Glutamatergic neuron (in vitro differentiated cells): ENCODE data around the gene SH2D3C. TPM values are rescaled to one million over a fixed set of nuclear protein-coding genes. Genes with fewer than 3 reads are reported as not detected.

Experiments
- DNase-seq: peaks from one replicate; pipeline ENCODE4 v3.0.0; 2022
- H3K27ac Mint-ChIP-seq: one replicate; pipeline ENCODE4 v1.8.0; 2020; ENCODE audit warnings: mild to moderate bottlenecking, mixed read lengths, inconsistent platforms; ENCODE audit not compliant: unreplicated experiment
- H3K27me3 Mint-ChIP-seq: one replicate; pipeline ENCODE4 v1.8.0; 2020; ENCODE audit warnings: mild to moderate bottlenecking, moderate library complexity, mixed read lengths, inconsistent platforms; ENCODE audit not compliant: unreplicated experiment
- H3K36me3 Mint-ChIP-seq: one replicate; pipeline ENCODE4 v1.8.0; 2020; ENCODE audit warnings: mild to moderate bottlenecking, mixed read lengths, inconsistent platforms; ENCODE audit not compliant: unreplicated experiment
- H3K4me1 Mint-ChIP-seq: one replicate; pipeline ENCODE4 v1.8.0; 2020; ENCODE audit warnings: mild to moderate bottlenecking, low read depth, mixed read lengths, inconsistent platforms; ENCODE audit not compliant: unreplicated experiment
- H3K4me3 Mint-ChIP-seq: one replicate; pipeline ENCODE4 v1.8.0; 2020; ENCODE audit warnings: mild to moderate bottlenecking, mixed read lengths, inconsistent platforms; ENCODE audit not compliant: unreplicated experiment
- H3K9me3 Mint-ChIP-seq: one replicate; pipeline ENCODE4 v1.8.0; 2020; ENCODE audit warnings: mild to moderate bottlenecking, moderate library complexity, mixed read lengths, inconsistent platforms; ENCODE audit not compliant: unreplicated experiment
- total RNA-seq: library from RNA; stranded (reverse); fragmentation: NEBNext Ultra II Directional; extraction: Animal tissue kit (Norgen Biotek cat#: 25700); gene quantifications from one replicate; pipeline ENCODE4 v1.2.1, GENCODE V29; 2021; ENCODE audit not compliant: unreplicated experiment
- TF ChIP-seq, protein P1 (sequence below): fragments of 200-600 bp; sonication (generic); IDR thresholded peaks from one replicate; pipeline ENCODE4 v1.5.0; 2021; ENCODE audit not compliant: partially characterized antibody, unreplicated experiment

Gene SH2D3C
- total RNA-seq, 1 donor from 2014 or later: 71.7 TPM

DNA sequence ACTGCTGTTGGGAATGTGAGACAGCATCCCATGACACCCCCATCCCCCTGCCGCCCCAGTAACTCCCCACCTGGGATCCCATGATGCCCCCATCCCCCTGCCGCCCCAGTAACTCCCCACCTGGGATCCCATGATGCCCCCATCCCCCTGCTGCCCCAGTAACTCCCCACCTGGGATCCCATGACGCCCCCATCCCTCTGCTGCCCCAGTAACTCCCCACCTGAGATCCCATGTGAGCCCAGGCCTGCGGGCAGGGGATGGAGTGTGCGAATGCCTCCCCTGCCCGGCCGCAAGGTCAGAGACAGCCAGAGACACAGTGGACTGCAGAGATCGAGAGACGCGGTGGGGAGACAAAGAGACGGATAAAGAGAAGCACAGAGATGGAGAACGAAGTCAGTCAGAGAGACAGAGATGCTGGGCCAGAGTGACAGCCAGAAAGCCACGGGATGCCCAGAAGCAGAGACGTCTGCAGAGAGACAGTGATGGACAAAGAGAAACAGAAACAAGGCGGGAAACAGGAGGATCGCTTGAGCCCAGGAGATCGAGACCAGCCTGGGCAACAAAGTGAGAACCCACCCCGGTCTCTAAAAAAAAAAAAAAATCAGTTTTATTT is 992 bp downstream of the SH2D3C start:
- Mint-ChIP-seq H3K36me3 (no peaks in the 10 kb centered on the region), H3K4me1 (peaks cover 8% of the 10 kb centered on the region), H3K4me3 (peak overlapping the region; percentile 55), H3K27ac (peak overlapping the region; percentile 69), H3K9me3 (peaks cover 7% of the 10 kb centered on the region), H3K27me3 (no peaks in the 10 kb centered on the region)
- TF ChIP-seq, protein P1, sequence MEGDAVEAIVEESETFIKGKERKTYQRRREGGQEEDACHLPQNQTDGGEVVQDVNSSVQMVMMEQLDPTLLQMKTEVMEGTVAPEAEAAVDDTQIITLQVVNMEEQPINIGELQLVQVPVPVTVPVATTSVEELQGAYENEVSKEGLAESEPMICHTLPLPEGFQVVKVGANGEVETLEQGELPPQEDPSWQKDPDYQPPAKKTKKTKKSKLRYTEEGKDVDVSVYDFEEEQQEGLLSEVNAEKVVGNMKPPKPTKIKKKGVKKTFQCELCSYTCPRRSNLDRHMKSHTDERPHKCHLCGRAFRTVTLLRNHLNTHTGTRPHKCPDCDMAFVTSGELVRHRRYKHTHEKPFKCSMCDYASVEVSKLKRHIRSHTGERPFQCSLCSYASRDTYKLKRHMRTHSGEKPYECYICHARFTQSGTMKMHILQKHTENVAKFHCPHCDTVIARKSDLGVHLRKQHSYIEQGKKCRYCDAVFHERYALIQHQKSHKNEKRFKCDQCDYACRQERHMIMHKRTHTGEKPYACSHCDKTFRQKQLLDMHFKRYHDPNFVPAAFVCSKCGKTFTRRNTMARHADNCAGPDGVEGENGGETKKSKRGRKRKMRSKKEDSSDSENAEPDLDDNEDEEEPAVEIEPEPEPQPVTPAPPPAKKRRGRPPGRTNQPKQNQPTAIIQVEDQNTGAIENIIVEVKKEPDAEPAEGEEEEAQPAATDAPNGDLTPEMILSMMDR: no peak
- DNase-seq: no peak

DNA sequence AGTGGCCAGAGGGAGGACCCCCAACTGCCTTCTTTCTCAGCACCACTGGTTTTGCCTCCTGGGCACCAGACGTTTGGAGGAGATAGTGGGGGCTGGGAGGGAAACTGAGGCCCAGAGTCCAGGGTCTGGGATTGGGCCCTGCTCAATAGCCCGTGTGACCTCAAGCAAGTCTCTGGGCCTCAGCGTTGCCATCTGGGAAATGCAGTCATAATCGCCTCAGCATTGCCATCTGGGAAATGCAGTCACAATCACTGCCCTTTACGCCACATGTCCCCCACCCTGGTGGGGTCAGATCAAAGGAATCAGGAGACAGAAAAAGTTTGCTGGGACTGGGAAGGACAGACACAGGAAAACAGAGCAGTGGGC is 1.6 kb downstream of the SH2D3C start:
- no peak for DNase-seq
- Mint-ChIP-seq H3K27me3 (no peaks in the 10 kb centered on the region), H3K27ac (no peak overlapping the region), H3K36me3 (no peaks in the 10 kb centered on the region), H3K9me3 (peaks cover 7% of the 10 kb centered on the region), H3K4me1 (peaks cover 8% of the 10 kb centered on the region), H3K4me3 (peak overlapping the region; percentile 15)
- TF ChIP-seq, protein P1: no peak

DNA sequence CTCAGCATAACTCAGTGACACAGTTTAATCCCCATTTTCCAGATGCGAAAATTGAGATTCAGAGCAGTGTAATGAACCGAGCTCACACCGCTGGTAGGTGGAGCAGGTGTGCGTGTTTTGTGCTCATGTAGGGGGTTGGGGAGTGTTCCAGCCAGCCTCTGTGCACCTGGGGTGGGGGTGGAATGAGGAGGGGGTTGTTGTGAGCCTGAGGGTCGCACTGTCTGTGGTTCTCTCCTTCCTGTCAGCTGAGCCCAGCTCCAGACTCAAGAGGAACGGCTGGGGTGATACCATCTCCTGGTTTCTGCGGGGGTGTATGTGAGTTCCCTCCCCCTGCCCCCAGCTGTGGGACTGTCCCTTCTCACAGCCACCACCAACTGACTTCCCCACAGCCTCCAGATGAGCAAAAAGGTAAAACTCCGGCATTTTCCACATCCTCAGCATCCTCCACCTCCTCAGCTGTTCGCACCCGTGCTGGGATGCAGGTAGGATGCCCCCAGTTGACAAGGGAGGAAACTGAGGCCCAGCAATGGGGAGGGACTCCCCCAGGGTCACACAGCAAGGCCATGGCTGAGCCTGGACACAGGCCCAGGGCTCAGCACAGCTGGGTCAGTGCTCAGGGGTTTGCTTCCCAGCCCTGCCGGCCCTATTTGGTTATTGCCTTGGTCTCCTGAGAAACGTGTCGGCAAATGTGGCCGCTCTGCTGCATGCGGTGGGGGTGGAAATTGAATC is 2.1 kb downstream of the SH2D3C start:
- H3K9me3 Mint-ChIP-seq: peaks cover 6% of the 10 kb centered on the region
- peak; percentile 59 for DNase-seq
- TF ChIP-seq, protein P1: no peak
- H3K27ac Mint-ChIP-seq: peak overlapping the region; percentile 33
- no peaks in the 10 kb centered on the region for H3K27me3 Mint-ChIP-seq
- H3K4me3 Mint-ChIP-seq: peak overlapping the region; percentile 15
- H3K36me3 Mint-ChIP-seq: no peaks in the 10 kb centered on the region
- peaks cover 8% of the 10 kb centered on the region for H3K4me1 Mint-ChIP-seq

DNA sequence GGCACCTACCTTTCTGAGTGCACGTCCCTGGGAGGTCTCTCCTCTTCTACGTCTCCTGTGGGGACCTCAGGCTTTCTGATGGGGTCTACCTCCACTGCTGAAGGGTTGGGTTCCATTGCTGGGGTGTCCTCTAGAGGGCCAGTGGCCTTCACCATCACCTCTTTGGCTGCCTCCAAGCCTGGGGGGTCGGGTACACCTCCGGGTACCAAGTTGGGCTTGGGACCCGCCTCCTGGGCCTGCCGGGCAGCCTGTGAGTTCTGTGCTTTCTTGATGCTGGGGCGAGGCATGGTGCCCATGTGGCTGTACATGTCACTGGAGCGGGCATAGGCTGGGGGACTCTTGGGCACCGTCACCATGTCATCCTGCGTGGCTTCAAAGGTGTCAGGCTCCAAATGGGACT is 4.5 kb downstream of the SH2D3C start:
- peaks cover 7% of the 10 kb centered on the region for H3K9me3 Mint-ChIP-seq
- no peaks in the 10 kb centered on the region for H3K36me3 Mint-ChIP-seq
- no peak overlapping the region for H3K27ac Mint-ChIP-seq
- H3K4me1 Mint-ChIP-seq: peaks cover 12% of the 10 kb centered on the region
- H3K27me3 Mint-ChIP-seq: peaks cover 2% of the 10 kb centered on the region
- TF ChIP-seq, protein P1: no peak
- no peak for DNase-seq
- no peak overlapping the region for H3K4me3 Mint-ChIP-seq

DNA sequence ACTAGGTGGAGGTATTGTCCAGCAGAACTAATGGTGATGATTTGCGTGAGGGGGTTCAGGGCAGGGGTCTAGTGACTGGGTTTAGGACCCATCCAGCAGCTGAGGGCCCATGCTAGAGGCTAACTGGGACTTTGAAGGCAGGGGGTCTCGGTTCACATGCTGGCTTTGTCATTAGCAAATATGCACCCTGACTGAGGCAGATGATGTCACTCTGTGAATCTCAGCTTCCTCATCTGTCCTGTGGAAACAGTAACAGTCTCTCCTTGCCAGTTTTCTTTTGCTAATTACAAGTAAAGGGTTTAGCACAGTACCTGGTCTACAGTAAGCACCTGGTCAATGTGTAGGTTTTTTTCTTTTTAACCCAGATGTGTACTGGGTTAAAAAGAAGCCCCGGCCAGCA is 5.2 kb downstream of the SH2D3C start:
- H3K36me3 Mint-ChIP-seq: no peaks in the 10 kb centered on the region
- H3K9me3 Mint-ChIP-seq: peaks cover 9% of the 10 kb centered on the region
- H3K27ac Mint-ChIP-seq: no peak overlapping the region
- TF ChIP-seq, protein P1: no peak
- H3K4me1 Mint-ChIP-seq: peaks cover 16% of the 10 kb centered on the region
- H3K27me3 Mint-ChIP-seq: peaks cover 5% of the 10 kb centered on the region
- DNase-seq: no peak
- H3K4me3 Mint-ChIP-seq: no peak overlapping the region
